ENCODE measurements around the gene SPN. TPM values are rescaled to one million over a fixed set of nuclear protein-coding genes. Genes with fewer than 3 reads are reported as not detected.

The SPN gene
- under 0.01 and 0.36 TPM in 2 replicates for total RNA-seq

GRCh38 chr16:29663016-29663806 is at the start of gene SPN:
Gene SPN, plus strand, starts transcription at chr16:29663247. Its CDS starts 482 bp downstream, at chr16:29663729.

GRCh38 chr16:29678691-29679267 is 15.7 kb downstream of the SPN start, which contains the start of gene QPRT:
Gene QPRT, plus strand, starts transcription at chr16:29679180. Its CDS starts 18 bp downstream, at chr16:29679198.

Other genes starting within 250 kb of the SPN start
- 1.6 and 11.5 TPM in 2 replicates for gene BOLA2, start 208.9 kb upstream of the SPN start, total RNA-seq
- gene SLX1B, start 208.7 kb upstream of the SPN start, total RNA-seq: 12.3 and 15.1 TPM in 2 replicates
- 5.2 and 17.0 TPM in 2 replicates for gene SULT1A4, start 203.3 kb upstream of the SPN start, total RNA-seq
- 3.9 and 5.2 TPM in 2 replicates for gene NPIPB12, start 156.8 kb upstream of the SPN start, total RNA-seq
- gene QPRT, start 15.9 kb downstream of the SPN start, total RNA-seq: 1.3 and 4.7 TPM in 2 replicates
- not detected in 2 replicates for gene C16orf54, start 82.7 kb downstream of the SPN start, total RNA-seq
- gene ZG16, start 115.0 kb downstream of the SPN start, total RNA-seq: not detected in 2 replicates
- 28.2 and 30.3 TPM in 2 replicates for gene KIF22, start 127.5 kb downstream of the SPN start, total RNA-seq
- gene MAZ, start 143.3 kb downstream of the SPN start, total RNA-seq: 119 and 172 TPM in 2 replicates
- 0.16 TPM in 1 of 2 replicates, not detected in the other for gene PRRT2, start 148.9 kb downstream of the SPN start, total RNA-seq
- gene PAGR1, start 152.9 kb downstream of the SPN start, total RNA-seq: 16.2 and 25.8 TPM in 2 replicates
- 190 and 191 TPM in 2 replicates for gene MVP, start 157.2 kb downstream of the SPN start, total RNA-seq
- gene CDIPT, start 200.0 kb downstream of the SPN start, total RNA-seq: 133 and 146 TPM in 2 replicates
- 31.1 and 40.3 TPM in 2 replicates for gene SEZ6L2, start 236.3 kb downstream of the SPN start, total RNA-seq
- 11.2 and 16.0 TPM in 2 replicates for gene ASPHD1, start 237.2 kb downstream of the SPN start, total RNA-seq

Data from cardiac atrium fibroblast (primary cell).